Fibroblast of upper back skin (primary cell): Measurements from ENCODE around the gene SAE1.
"Not testable (repeated sequence)": the region's sequence is repeated elsewhere in the genome, so short reads cannot be mapped to it uniquely, and the experiment has no call there.

ENCODE experiments used
- DNase-seq: peaks from one replicate; pipeline ENCODE4 v3.0.0-alpha.2; 2013

The SAE1 gene

GRCh38 chr19:47243364-47243775, 112.7 kb downstream of the SAE1 start:
- DNase-seq = no peak

GRCh38 chr19:47243776-47244547, 113.3 kb downstream of the SAE1 start:
- DNase-seq = peak; percentile 98

- peak; percentile 75 for DNase-seq
Measured at GRCh38 chr19:47247308-47247990, 116.8 kb downstream of the SAE1 start.

- not testable (repeated sequence) for DNase-seq
Measured at GRCh38 chr19:47253016-47253415, 122.4 kb downstream of the SAE1 start.

GRCh38 chr19:47253467-47253881, 122.8 kb downstream of the SAE1 start:
- DNase-seq = peak; percentile 93

- DNase-seq = no peak
Measured at GRCh38 chr19:47253970-47254369, 123.3 kb downstream of the SAE1 start.

- peak; percentile 97 for DNase-seq
Measured at GRCh38 chr19:47255879-47256692, 125.5 kb downstream of the SAE1 start, which contains the start of gene CCDC9. Gene CCDC9, plus strand, starts transcription at chr19:47256525. Its CDS starts 1,876 bp downstream, at chr19:47258401.

- peak; percentile 99 for DNase-seq
Measured at GRCh38 chr19:47256693-47257410, 126.2 kb downstream of the SAE1 start.

- DNase-seq = no peak
Measured at GRCh38 chr19:47257411-47258169, 127.0 kb downstream of the SAE1 start.

- no peak for DNase-seq
Measured at GRCh38 chr19:47258434-47258833, 127.8 kb downstream of the SAE1 start.

GRCh38 chr19:47258895-47259555, 128.4 kb downstream of the SAE1 start:
- DNase-seq = no peak
